K562 (cell line): ENCODE measurements around the gene GLTP. TPM values are rescaled to one million over a fixed set of nuclear protein-coding genes. Genes with fewer than 3 reads are reported as not detected.

Source experiments
- IFI16 ChIP-seq: fragments of 250-450 bp; sonication (Bioruptor Pico); IDR thresholded peaks from 2 replicates; pipeline ENCODE4 v2.1.2; 2022; ENCODE audit warnings: mild to moderate bottlenecking, inconsistent platforms
- KLF1 ChIP-seq: fragments of 450-650 bp; IDR thresholded peaks from 2 replicates; pipeline ENCODE4 v1.6.1; 2016; ENCODE audit warnings: missing genetic modification characterization, missing compliant biosample characterization
- OTX1 ChIP-seq: fragments of 450-650 bp; formaldehyde crosslinking; IDR thresholded peaks from 2 replicates; pipeline ENCODE4 v1.4.0; 2022; ENCODE audit warnings: mild to moderate bottlenecking
- SMARCB1 ChIP-seq: IDR thresholded peaks from 2 replicates; pipeline ENCODE4 v1.6.1; 2011; ENCODE audit warnings: improper control_type of control experiment, low read depth; ENCODE audit not compliant: insufficient read length
- SRF ChIP-seq, 2 experiments: fragments of 250-450, 450-650 bp in 1 of 2; sonication (Bioruptor Pico) in 1 of 2; sonication (generic) in 1 of 2; formaldehyde crosslinking; IDR thresholded peaks; 2 replicates each; pipeline versions ENCODE4 v1.5.0 to v1.5.1; 2020 to 2022; ENCODE audit warnings: mild to moderate bottlenecking in 1 of 2, missing genetic modification reagents in 1 of 2
- ZBTB34 ChIP-seq: fragments of 250-450 bp; sonication (Bioruptor Pico); IDR thresholded peaks from 2 replicates; pipeline ENCODE4 v1.8.0; 2021; ENCODE audit warnings: mild to moderate bottlenecking, moderate library complexity
- ZNF12 ChIP-seq: sonication (generic); formaldehyde crosslinking; IDR thresholded peaks from 2 replicates; pipeline ENCODE4 v1.4.0; 2020; ENCODE audit warnings: mild to moderate bottlenecking, missing genetic modification reagents
- ZNF76 ChIP-seq: fragments of 250-450 bp; sonication (Bioruptor Pico); IDR thresholded peaks from 2 replicates; pipeline ENCODE4 v1.4.0; 2020; ENCODE audit warnings: mild to moderate bottlenecking, moderate library complexity, borderline replicate concordance
- polyA plus RNA-seq, 8 experiments: library from polyadenylated mRNA; depleted of rRNA in 4 of 8; stranded (reverse) in 5 of 8; unstranded in 3 of 8; fragments of >200 nt; fragmentation: Nextera tagmentation in 2 of 8; fragmentation: Illumina TruSeq in 1 of 8; extraction: Ambion mirVana in 2 of 8; extraction: Trizol in 1 of 8; gene quantifications; 2 replicates each; pipeline versions ENCODE4 v1.2.1 to v1.2.3, GENCODE V29; 2011 to 2014; ENCODE audit warnings: inconsistent platforms in 1 of 8, missing spikeins in 1 of 8
- total RNA-seq, 7 experiments: library from RNA; depleted of rRNA in 6 of 7; stranded (reverse); fragments of >200 nt in 6 of 7; fragmentation: Illumina TruSeq in 2 of 7; extraction: Trizol in 2 of 7; gene quantifications; 2 replicates each; pipeline versions ENCODE4 v1.2.1 to v1.2.3, GENCODE V29; 2011 to 2021; ENCODE audit warnings: low replicate concordance in 1 of 7

GLTP gene
- total and polyA plus RNA-seq, 9 of the 15 experiments (the other 6 are each of a cell fraction or from before 2014, with no cell fraction given): 4.4 to 8.3 (median 6.1) TPM

GRCh38 chr12:109899783-109900751 is 19.7 kb upstream of the GLTP start, which contains the start of gene TCHP (continued):
- TF ChIP-seq IFI16 (CRISPR knock-in tag): no peak
- no peak for TF ChIP-seq ZBTB34 (CRISPR knock-in tag)
- TF ChIP-seq OTX1 (CRISPR knock-in tag): no peak
- TF ChIP-seq KLF1 (tag): no peak
- TF ChIP-seq SRF (CRISPR knock-in tag; IDR thresholded peaks at IDR 0.05): peak in 1 of 2 experiments; percentile 23; a peak in 1 of 4 replicates
- no peak for TF ChIP-seq ZNF12 (CRISPR knock-in tag)
- no peak for TF ChIP-seq ZNF76 (CRISPR knock-in tag)
- TF ChIP-seq SMARCB1: no peak
